Measurements from ENCODE around the gene FANCI.

The FANCI gene

GRCh38 chr15:89218531-89218930 lies 25.2 kb upstream of the FANCI start:
- TF ChIP-seq RAD21 (IDR thresholded peaks at IDR 0.05; ENCODE audit: low read depth) (no peak), USF1 (IDR thresholded peaks at IDR 0.05) (no peak), EGR1 (IDR thresholded peaks at IDR 0.05) (no peak), YY1 (IDR thresholded peaks at IDR 0.05; ENCODE audit: low read depth) (no peak), CREB1 (IDR thresholded peaks at IDR 0.05; ENCODE audit: low read depth) (no peak), TEAD4 (IDR thresholded peaks at IDR 0.05) (no peak)

DNA sequence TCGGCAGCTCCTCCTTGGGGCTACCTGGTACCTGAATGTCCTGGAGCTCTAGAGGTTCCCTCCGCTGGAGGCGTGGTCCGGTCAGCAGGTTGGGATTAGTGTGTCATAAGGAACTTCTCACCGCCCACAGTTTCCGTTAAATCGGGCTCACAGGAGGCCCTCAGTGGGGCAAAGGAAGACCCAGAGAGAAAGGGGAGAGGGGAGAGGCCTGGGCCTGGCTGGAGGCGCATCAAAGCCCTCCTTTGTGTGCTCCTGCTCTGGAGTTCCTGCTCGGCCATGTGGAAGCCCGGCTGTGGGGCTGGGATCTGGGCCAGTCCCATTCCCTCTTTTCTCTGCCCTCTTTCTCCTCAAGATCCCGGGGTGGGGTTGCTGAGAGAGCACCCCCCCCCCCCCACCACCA lies 22.2 kb upstream of the FANCI start, which contains the start of gene RLBP1:
TSS of gene RLBP1 (minus strand) at position 37 of the 400 bp plus-strand sequence. CDS start 2,604 bp downstream, outside the sequence.
- TF ChIP-seq FOXM1 (IDR thresholded peaks at IDR 0.05; ENCODE audit: borderline replicate concordance, low read depth) (no peak), NFIC (IDR thresholded peaks at IDR 0.05) (no peak), CREB1 (IDR thresholded peaks at IDR 0.05; ENCODE audit: low read depth) (no peak)
- TF ChIP-seq, protein P1, sequence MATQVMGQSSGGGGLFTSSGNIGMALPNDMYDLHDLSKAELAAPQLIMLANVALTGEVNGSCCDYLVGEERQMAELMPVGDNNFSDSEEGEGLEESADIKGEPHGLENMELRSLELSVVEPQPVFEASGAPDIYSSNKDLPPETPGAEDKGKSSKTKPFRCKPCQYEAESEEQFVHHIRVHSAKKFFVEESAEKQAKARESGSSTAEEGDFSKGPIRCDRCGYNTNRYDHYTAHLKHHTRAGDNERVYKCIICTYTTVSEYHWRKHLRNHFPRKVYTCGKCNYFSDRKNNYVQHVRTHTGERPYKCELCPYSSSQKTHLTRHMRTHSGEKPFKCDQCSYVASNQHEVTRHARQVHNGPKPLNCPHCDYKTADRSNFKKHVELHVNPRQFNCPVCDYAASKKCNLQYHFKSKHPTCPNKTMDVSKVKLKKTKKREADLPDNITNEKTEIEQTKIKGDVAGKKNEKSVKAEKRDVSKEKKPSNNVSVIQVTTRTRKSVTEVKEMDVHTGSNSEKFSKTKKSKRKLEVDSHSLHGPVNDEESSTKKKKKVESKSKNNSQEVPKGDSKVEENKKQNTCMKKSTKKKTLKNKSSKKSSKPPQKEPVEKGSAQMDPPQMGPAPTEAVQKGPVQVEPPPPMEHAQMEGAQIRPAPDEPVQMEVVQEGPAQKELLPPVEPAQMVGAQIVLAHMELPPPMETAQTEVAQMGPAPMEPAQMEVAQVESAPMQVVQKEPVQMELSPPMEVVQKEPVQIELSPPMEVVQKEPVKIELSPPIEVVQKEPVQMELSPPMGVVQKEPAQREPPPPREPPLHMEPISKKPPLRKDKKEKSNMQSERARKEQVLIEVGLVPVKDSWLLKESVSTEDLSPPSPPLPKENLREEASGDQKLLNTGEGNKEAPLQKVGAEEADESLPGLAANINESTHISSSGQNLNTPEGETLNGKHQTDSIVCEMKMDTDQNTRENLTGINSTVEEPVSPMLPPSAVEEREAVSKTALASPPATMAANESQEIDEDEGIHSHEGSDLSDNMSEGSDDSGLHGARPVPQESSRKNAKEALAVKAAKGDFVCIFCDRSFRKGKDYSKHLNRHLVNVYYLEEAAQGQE (IDR thresholded peaks at IDR 0.05; ENCODE audit: low read depth): no peak

GRCh38 chr15:89225588-89225987 lies 18.2 kb upstream of the FANCI start:
- TF ChIP-seq TEAD4 (IDR thresholded peaks at IDR 0.05) (no peak), TAF1 (IDR thresholded peaks at IDR 0.05; ENCODE audit: low read depth) (no peak), USF1 (IDR thresholded peaks at IDR 0.05) (no peak), EGR1 (IDR thresholded peaks at IDR 0.05) (no peak), EP300 (IDR thresholded peaks at IDR 0.05; ENCODE audit: borderline replicate concordance) (no peak), FOXM1 (IDR thresholded peaks at IDR 0.05; ENCODE audit: borderline replicate concordance, low read depth) (no peak), CEBPB (IDR thresholded peaks at IDR 0.05) (no peak), NFIC (IDR thresholded peaks at IDR 0.05) (no peak)
- TF ChIP-seq, protein P2, sequence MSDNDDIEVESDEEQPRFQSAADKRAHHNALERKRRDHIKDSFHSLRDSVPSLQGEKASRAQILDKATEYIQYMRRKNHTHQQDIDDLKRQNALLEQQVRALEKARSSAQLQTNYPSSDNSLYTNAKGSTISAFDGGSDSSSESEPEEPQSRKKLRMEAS (IDR thresholded peaks at IDR 0.05): no peak

GRCh38 chr15:89226359-89227221 lies 17.2 kb upstream of the FANCI start:
- TF ChIP-seq NFIC (IDR thresholded peaks at IDR 0.05) (0 out of 2 replicates have a peak, but pooled peaks have one; percentile 34), YY1 (IDR thresholded peaks at IDR 0.05; ENCODE audit: low read depth) (no peak), USF1 (IDR thresholded peaks at IDR 0.05) (no peak)

- TF ChIP-seq CEBPB (IDR thresholded peaks at IDR 0.05): no peak
- no peak for TF ChIP-seq TEAD4 (IDR thresholded peaks at IDR 0.05)
- TF ChIP-seq EP300 (IDR thresholded peaks at IDR 0.05; ENCODE audit: borderline replicate concordance): no peak
- no peak for TF ChIP-seq NFIC (IDR thresholded peaks at IDR 0.05)
- TF ChIP-seq FOXM1 (IDR thresholded peaks at IDR 0.05; ENCODE audit: borderline replicate concordance, low read depth): no peak
- no peak for TF ChIP-seq ZBTB7A (IDR thresholded peaks at IDR 0.05; ENCODE audit: low read depth)
Observed at GRCh38 chr15:89227425-89227824, 16.4 kb upstream of the FANCI start.

DNA sequence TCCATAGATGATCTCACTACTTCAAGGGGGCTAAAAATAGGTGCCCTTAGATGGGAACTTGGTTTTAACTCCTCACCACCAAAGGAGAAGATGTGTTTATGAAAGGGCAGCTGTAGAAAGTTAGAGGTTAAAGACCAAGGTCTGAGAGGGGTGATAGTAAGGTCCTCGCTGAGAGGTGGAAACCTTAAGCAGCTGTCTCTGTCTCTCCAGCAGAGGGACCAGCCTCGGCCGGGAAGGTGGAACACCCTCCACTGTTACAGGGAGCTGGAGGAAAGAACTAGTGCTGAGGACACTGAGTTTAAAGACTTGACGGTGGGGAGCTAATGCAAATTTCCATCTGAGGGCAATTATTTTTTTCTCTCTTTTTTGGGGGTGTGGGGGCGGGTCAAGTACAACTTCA lies 13.5 kb upstream of the FANCI start:
- TF ChIP-seq CREB1 (IDR thresholded peaks at IDR 0.05; ENCODE audit: low read depth) (no peak), YY1 (IDR thresholded peaks at IDR 0.05; ENCODE audit: low read depth) (no peak), TEAD4 (IDR thresholded peaks at IDR 0.05) (no peak), RAD21 (IDR thresholded peaks at IDR 0.05; ENCODE audit: low read depth) (no peak), FOXM1 (IDR thresholded peaks at IDR 0.05; ENCODE audit: borderline replicate concordance, low read depth) (no peak), ZBTB7A (IDR thresholded peaks at IDR 0.05; ENCODE audit: low read depth) (no peak), EP300 (IDR thresholded peaks at IDR 0.05; ENCODE audit: borderline replicate concordance) (no peak), TCF12 (IDR thresholded peaks at IDR 0.05; ENCODE audit: low read depth) (no peak), TAF1 (IDR thresholded peaks at IDR 0.05; ENCODE audit: low read depth) (no peak), CEBPB (IDR thresholded peaks at IDR 0.05) (no peak), NFIC (IDR thresholded peaks at IDR 0.05) (no peak)
- TF ChIP-seq, protein P2 (IDR thresholded peaks at IDR 0.05): no peak

GRCh38 chr15:89231832-89232231 lies 11.9 kb upstream of the FANCI start:
- no peak for TF ChIP-seq FOXM1 (IDR thresholded peaks at IDR 0.05; ENCODE audit: borderline replicate concordance, low read depth)
- TF ChIP-seq EP300 (IDR thresholded peaks at IDR 0.05; ENCODE audit: borderline replicate concordance): no peak
- TF ChIP-seq, protein P1 (IDR thresholded peaks at IDR 0.05; ENCODE audit: low read depth): no peak
- no peak for TF ChIP-seq USF1 (IDR thresholded peaks at IDR 0.05)
- no peak for TF ChIP-seq ZBTB7A (IDR thresholded peaks at IDR 0.05; ENCODE audit: low read depth)
- TF ChIP-seq YY1 (IDR thresholded peaks at IDR 0.05; ENCODE audit: low read depth): no peak
- no peak for TF ChIP-seq TEAD4 (IDR thresholded peaks at IDR 0.05)
- TF ChIP-seq TCF12 (IDR thresholded peaks at IDR 0.05; ENCODE audit: low read depth): no peak
- TF ChIP-seq CREB1 (IDR thresholded peaks at IDR 0.05; ENCODE audit: low read depth): no peak
- TF ChIP-seq NFIC (IDR thresholded peaks at IDR 0.05): no peak
- TF ChIP-seq RAD21 (IDR thresholded peaks at IDR 0.05; ENCODE audit: low read depth): no peak
- TF ChIP-seq, protein P2 (IDR thresholded peaks at IDR 0.05): no peak
- no peak for TF ChIP-seq TAF1 (IDR thresholded peaks at IDR 0.05; ENCODE audit: low read depth)
- no peak for TF ChIP-seq EGR1 (IDR thresholded peaks at IDR 0.05)
- no peak for TF ChIP-seq CEBPB (IDR thresholded peaks at IDR 0.05)
